GM23338 (cell line): Measurements from ENCODE around the gene RAB19. TPM values are rescaled to one million over a fixed set of nuclear protein-coding genes. Genes with fewer than 3 reads are reported as not detected.

Experiments used
- CREB1 ChIP-seq: fragments of 250-450 bp; sonication (Bioruptor Pico); IDR thresholded peaks from 2 replicates; pipeline ENCODE4 v1.5.0; 2020; ENCODE audit warnings: low read depth, mild to moderate bottlenecking, moderate library complexity
- CTCF ChIP-seq, 2 experiments: fragments of 200-600 bp in 1 of 2; sonication (generic) in 1 of 2; conservative IDR thresholded peaks; 2 replicates each; pipeline versions ENCODE4 v1.5.1 to v1.6.1; 2016 to 2017; ENCODE audit warnings: antibody characterized with exemption in 2 of 2, low read depth in 2 of 2, mild to moderate bottlenecking in 2 of 2, moderate library complexity in 1 of 2
- ETS1 ChIP-seq: IDR thresholded peaks from 2 replicates; pipeline ENCODE4 v1.6.1; 2016; ENCODE audit warnings: antibody characterized with exemption
- EZH2 ChIP-seq: fragments of 200-600 bp; sonication (generic); IDR thresholded peaks from one replicate; pipeline ENCODE4 v1.8.0; 2017; ENCODE audit warnings: antibody characterized with exemption, mild to moderate bottlenecking, low read depth; ENCODE audit not compliant: unreplicated experiment
- NANOG ChIP-seq: IDR thresholded peaks from 2 replicates; pipeline ENCODE4 v1.6.1; 2016; ENCODE audit warnings: antibody characterized with exemption, borderline replicate concordance
- POLR2AphosphoS5 ChIP-seq: IDR thresholded peaks from 2 replicates; pipeline ENCODE4 v1.6.1; 2016; ENCODE audit warnings: antibody characterized with exemption, low read depth
- STAT1 ChIP-seq: IDR thresholded peaks from one replicate; pipeline ENCODE4 v1.6.1; 2016; ENCODE audit warnings: antibody characterized with exemption; ENCODE audit not compliant: unreplicated experiment
- ZNF114 ChIP-seq: fragments of 250-450 bp; sonication (Bioruptor Pico); IDR thresholded peaks from 2 replicates; pipeline ENCODE4 v1.5.0; 2020; ENCODE audit warnings: mild to moderate bottlenecking, moderate library complexity
- ZNF331 ChIP-seq: fragments of 250-450 bp; sonication (Bioruptor Pico); IDR thresholded peaks from 2 replicates; pipeline ENCODE4 v1.5.0; 2020; ENCODE audit warnings: low read depth, mild to moderate bottlenecking, moderate library complexity
- ZNF462 ChIP-seq: fragments of 250-450 bp; sonication (Bioruptor Pico); IDR thresholded peaks from 2 replicates; pipeline ENCODE4 v1.5.0; 2020; ENCODE audit warnings: mild to moderate bottlenecking, moderate library complexity
- polyA plus RNA-seq: library from polyadenylated mRNA; unstranded; fragments of >200 nt; fragmentation: Nextera tagmentation; extraction: Ambion mirVana; gene quantifications from 2 replicates; pipeline ENCODE4 v1.2.1, GENCODE V29; 2016
- total RNA-seq: library from RNA; depleted of rRNA; stranded (reverse); fragments of >200 nt; shearing (Covaris generic); gene quantifications from 2 replicates; pipeline ENCODE4 v1.2.3, GENCODE V29; 2014

RAB19 gene
- total and polyA plus RNA-seq, 2 experiments from 2014 or later = 2.5 to 5.2 TPM

GRCh38 chr7:140398821-140399220, 5.0 kb upstream of the RAB19 start (continued):
- TF ChIP-seq ZNF462 (CRISPR knock-in tag) = no peak
- TF ChIP-seq STAT1 = no peak
- TF ChIP-seq POLR2AphosphoS5 = no peak
- no peak for TF ChIP-seq CREB1 (CRISPR knock-in tag)
- TF ChIP-seq CTCF (conservative IDR thresholded peaks at IDR 0.05; ENCODE audit: low read depth in 2 of 2) = no peak
- TF ChIP-seq NANOG = no peak
- no peak for TF ChIP-seq EZH2
- no peak for TF ChIP-seq ZNF114
- no peak for TF ChIP-seq ETS1
- TF ChIP-seq ZNF331 (CRISPR knock-in tag) = no peak
